GM18520 (cell line): Measurements from ENCODE around the gene HOXC10.

Experiments
- ATAC-seq: cut with Tn5 transposase; IDR thresholded peaks from one replicate; pipeline ENCODE4 v1.9.1; 2021; ENCODE audit not compliant: unreplicated experiment

The HOXC10 gene

GRCh38 chr12:54039417-54040147 lies 54.6 kb downstream of the HOXC10 start:
- no peak for ATAC-seq
